K562 (cell line): ENCODE measurements around the gene TFF1. TPM values are rescaled to one million over a fixed set of nuclear protein-coding genes. Genes with fewer than 3 reads are reported as not detected.
A peak's percentile ranks its signal among the peaks of the same experiment; 100 is the strongest.

Experiments used
- CBX3 ChIP-seq, 2 experiments: IDR thresholded peaks; 1 replicate in 1 of 2; 2 replicates in 1 of 2; pipeline ENCODE4 v1.6.1; 2012; ENCODE audit warnings: inconsistent platforms in 2 of 2, low read length in 2 of 2, borderline replicate concordance in 1 of 2, control low read depth in 1 of 2
- CTCFL ChIP-seq: IDR thresholded peaks from 2 replicates; pipeline ENCODE4 v1.6.1; 2011; ENCODE audit warnings: borderline replicate concordance, low read depth, mild to moderate bottlenecking, moderate library complexity, low read length; ENCODE audit not compliant: insufficient read depth, poor library complexity, severe bottlenecking
- ELK3 ChIP-seq: fragments of 450-650 bp; formaldehyde crosslinking; IDR thresholded peaks from 2 replicates; pipeline ENCODE4 v1.4.0; 2020; ENCODE audit warnings: mild to moderate bottlenecking
- HDAC6 ChIP-seq: IDR thresholded peaks from 2 replicates; pipeline ENCODE4 v1.6.1; 2012; ENCODE audit warnings: low read depth, mild to moderate bottlenecking, control low read depth, inconsistent platforms, low read length, moderate library complexity
- KDM2B ChIP-seq: fragments of 250-450 bp; sonication (Bioruptor Pico); IDR thresholded peaks from 2 replicates; pipeline ENCODE4 v1.8.0; 2021; ENCODE audit warnings: mild to moderate bottlenecking, moderate library complexity
- MAZ ChIP-seq, 2 experiments: fragments of 450-650 bp in 1 of 2; sonication (generic) in 1 of 2; formaldehyde crosslinking; IDR thresholded peaks in 1 of 2; conservative IDR thresholded peaks in 1 of 2; 2 replicates each; pipeline versions ENCODE4 v1.4.0 to v1.5.0; 2020; ENCODE audit warnings: mild to moderate bottlenecking in 1 of 2, missing genetic modification reagents in 1 of 2
- MCM3 ChIP-seq: fragments of 450-650 bp; IDR thresholded peaks from 2 replicates; pipeline ENCODE4 v1.6.1; 2016
- MCM5 ChIP-seq: fragments of 450-650 bp; IDR thresholded peaks from 2 replicates; pipeline ENCODE4 v1.6.1; 2016; ENCODE audit warnings: low read depth
- NFE2 ChIP-seq: IDR thresholded peaks from 2 replicates; pipeline ENCODE4 v1.6.1; 2014; ENCODE audit warnings: antibody characterized with exemption, low read depth
- NFRKB ChIP-seq: fragments of 450-650 bp; IDR thresholded peaks from 2 replicates; pipeline ENCODE4 v1.6.1; 2016; ENCODE audit warnings: low read depth
- POLR2G ChIP-seq: fragments of 200-400 bp; formaldehyde crosslinking; IDR thresholded peaks from 2 replicates; pipeline ENCODE4 v1.6.1; 2017; ENCODE audit warnings: low read depth, mild to moderate bottlenecking, antibody characterized with exemption, low read length, moderate library complexity
- RFX5 ChIP-seq: IDR thresholded peaks from 2 replicates; pipeline ENCODE4 v1.6.1; 2011; ENCODE audit warnings: low read depth, mild to moderate bottlenecking, improper control_type of control experiment, low read length
- SAP30 ChIP-seq: fragments of 200-600 bp; sonication (generic); IDR thresholded peaks from 2 replicates; pipeline ENCODE4 v1.6.1; 2012; ENCODE audit warnings: borderline replicate concordance, low read depth, mild to moderate bottlenecking, moderate library complexity, low read length, control low read depth, inconsistent platforms; ENCODE audit not compliant: insufficient read depth, poor library complexity, severe bottlenecking
- TFE3 ChIP-seq: fragments of 450-650 bp; formaldehyde crosslinking; IDR thresholded peaks from 2 replicates; pipeline ENCODE4 v1.4.0; 2020; ENCODE audit warnings: mild to moderate bottlenecking, mixed read lengths
- U2AF2 ChIP-seq: fragments of 200-400 bp; formaldehyde crosslinking; optimal IDR thresholded peaks from 2 replicates; pipeline ENCODE3; 2017; ENCODE audit warnings: low read depth, mild to moderate bottlenecking, low read length
- XRCC4 ChIP-seq: IDR thresholded peaks from one replicate; pipeline ENCODE4 v1.6.1; 2011; ENCODE audit not compliant: insufficient read depth, insufficient read length; ENCODE audit errors: extremely low read depth
- XRCC5 ChIP-seq: fragments of 200-400 bp; formaldehyde crosslinking; IDR thresholded peaks from 2 replicates; pipeline ENCODE4 v1.6.1; 2017; ENCODE audit warnings: low read depth, mild to moderate bottlenecking, low read length
- ZNF609 ChIP-seq: sonication (generic); formaldehyde crosslinking; IDR thresholded peaks from 2 replicates; pipeline ENCODE4 v1.8.1; 2023; ENCODE audit warnings: missing genetic modification reagents, mild to moderate bottlenecking, borderline replicate concordance
- ZNF75A ChIP-seq: fragments of 450-650 bp; formaldehyde crosslinking; IDR thresholded peaks from 2 replicates; pipeline ENCODE4 v1.4.0; 2020; ENCODE audit warnings: mild to moderate bottlenecking
- ZNF79 ChIP-seq: fragments of 250-450 bp; sonication (Bioruptor Pico); IDR thresholded peaks from 2 replicates; pipeline ENCODE4 v1.4.0; 2020; ENCODE audit warnings: low read depth, mild to moderate bottlenecking, moderate library complexity
- polyA plus RNA-seq, 8 experiments: library from polyadenylated mRNA; depleted of rRNA in 4 of 8; stranded (reverse) in 5 of 8; unstranded in 3 of 8; fragments of >200 nt; fragmentation: Nextera tagmentation in 2 of 8; fragmentation: Illumina TruSeq in 1 of 8; extraction: Ambion mirVana in 2 of 8; extraction: Trizol in 1 of 8; gene quantifications; 2 replicates each; pipeline versions ENCODE4 v1.2.1 to v1.2.3, GENCODE V29; 2011 to 2014; ENCODE audit warnings: inconsistent platforms in 1 of 8, missing spikeins in 1 of 8
- total RNA-seq, 7 experiments: library from RNA; depleted of rRNA in 6 of 7; stranded (reverse); fragments of >200 nt in 6 of 7; fragmentation: Illumina TruSeq in 2 of 7; extraction: Trizol in 2 of 7; gene quantifications; 2 replicates each; pipeline versions ENCODE4 v1.2.1 to v1.2.3, GENCODE V29; 2011 to 2021; ENCODE audit warnings: low replicate concordance in 1 of 7

TFF1 gene
- total and polyA plus RNA-seq, 9 of the 15 experiments (the other 6 are each of a cell fraction or from before 2014, with no cell fraction given), result 0.31 TPM; not detected in 8

- no peak for TF ChIP-seq TFE3 (CRISPR knock-in tag)
- TF ChIP-seq ZNF75A (CRISPR knock-in tag), result no peak
- TF ChIP-seq ELK3 (CRISPR knock-in tag), result no peak
- no peak for TF ChIP-seq CTCFL
- TF ChIP-seq HDAC6, result no peak
- TF ChIP-seq MCM5, result no peak
- TF ChIP-seq MAZ (CRISPR knock-in tag; conservative IDR thresholded peaks at IDR 0.05 in 1 of 2, IDR thresholded peaks at IDR 0.05 in 1 of 2), result no peak
- TF ChIP-seq KDM2B, result no peak
- TF ChIP-seq U2AF2, result no peak
- peak in 1 of 2 experiments; percentile 88; a peak in 2 of 3 replicates for TF ChIP-seq CBX3 (IDR thresholded peaks at IDR 0.05; ENCODE audit: borderline replicate concordance in 1 of 2, low read length in 2 of 2)
- TF ChIP-seq POLR2G, result no peak
- TF ChIP-seq ZNF609 (CRISPR knock-in tag), result no peak
- no peak for TF ChIP-seq NFRKB
- no peak for TF ChIP-seq XRCC4
- TF ChIP-seq SAP30, result no peak
- TF ChIP-seq RFX5, result no peak
- TF ChIP-seq ZNF79, result no peak
- no peak for TF ChIP-seq NFE2
- no peak for TF ChIP-seq MCM3
- TF ChIP-seq XRCC5, result peak; percentile 63; the same call in 1 of the 2 replicates
Measured at GRCh38 chr21:42360317-42360716, 6.0 kb downstream of the TFF1 start (continued).
